IMR-90 (cell line): ENCODE data around the gene NACC2. TPM values are rescaled to one million over a fixed set of nuclear protein-coding genes. Genes with fewer than 3 reads are reported as not detected.

Source experiments
- ATAC-seq: fragments of 200-7000 bp; cut with Tn5 transposase; 2 replicates; pipeline ENCODE4 v1.9.1; 2020; ENCODE audit warnings: low read depth, mild to moderate bottlenecking, moderate library complexity
- BruUV-seq: library from RNA; stranded (reverse); fragments of 400-500 nt; replicated peaks from 2 replicates; lab custom pipeline; 2021; lab: Mats Ljungman, UMichigan
- CTCF ChIA-PET: fragments of 300-600 bp; formaldehyde crosslinking; extraction: SDS; loops from one replicate; lab custom pipeline; 2021; ENCODE audit warnings: antibody characterized with exemption; lab: Yijun Ruan, JAX
- POLR2A ChIA-PET: fragments of 300-600 bp; sonication (Branson Sonifier 250); formaldehyde crosslinking; loops from one replicate; lab custom pipeline; 2022; ENCODE audit warnings: antibody characterized with exemption; ENCODE audit not compliant: unreplicated experiment; lab: Charles Lee
- DNase-seq: peaks from one replicate; pipeline ENCODE4 v3.0.0; 2013
- H2AFZ ChIP-seq: replicated peaks from 2 replicates; pipeline ENCODE3; 2013; ENCODE audit warnings: low read length, mild to moderate bottlenecking; ENCODE audit not compliant: poor library complexity
- H2AK5ac ChIP-seq: 2 replicates; pipeline ENCODE4 v1.6.1; 2013; ENCODE audit warnings: low read depth, low read length, inconsistent platforms
- H2AK9ac ChIP-seq: replicated peaks from 2 replicates; pipeline ENCODE3; 2013; ENCODE audit warnings: mild to moderate bottlenecking, low read depth, low read length, moderate library complexity; ENCODE audit not compliant: poor library complexity
- H2BK120ac ChIP-seq: 2 replicates; pipeline ENCODE4 v1.6.1; 2013; ENCODE audit warnings: low read depth, low read length, inconsistent platforms
- H2BK15ac ChIP-seq: 3 replicates; pipeline ENCODE4 v1.6.1; 2013; ENCODE audit warnings: low read depth, low read length, inconsistent platforms
- H2BK20ac ChIP-seq: 2 replicates; pipeline ENCODE4 v1.6.1; 2013; ENCODE audit warnings: low read depth, mild to moderate bottlenecking, inconsistent platforms, low read length, moderate library complexity
- H2BK5ac ChIP-seq: 2 replicates; pipeline ENCODE4 v1.6.1; 2013; ENCODE audit warnings: mild to moderate bottlenecking, low read depth, low read length, inconsistent platforms; ENCODE audit not compliant: poor library complexity, severe bottlenecking
- H3K14ac ChIP-seq: replicated peaks from 2 replicates; pipeline ENCODE4 v1.6.1; 2013; ENCODE audit warnings: low read depth, low read length, inconsistent platforms
- H3K18ac ChIP-seq: 2 replicates; pipeline ENCODE4 v1.6.1; 2013; ENCODE audit warnings: low read depth, low read length, control low read depth
- H3K23ac ChIP-seq: 2 replicates; pipeline ENCODE4 v1.6.1; 2013; ENCODE audit warnings: low read depth, low read length, inconsistent platforms
- H3K27ac ChIP-seq: 2 replicates; pipeline ENCODE4 v1.5.1; 2013; ENCODE audit warnings: mild to moderate bottlenecking, control low read depth, low read length; ENCODE audit not compliant: insufficient read depth
- H3K27me3 ChIP-seq: 2 replicates; pipeline ENCODE4 v1.6.1; 2013; ENCODE audit warnings: low read length; ENCODE audit not compliant: control insufficient read depth, insufficient read depth
- H3K36me3 ChIP-seq: 2 replicates; pipeline ENCODE4 v1.6.1; 2013; ENCODE audit warnings: low read length, mixed read lengths; ENCODE audit not compliant: control insufficient read depth, insufficient read depth
- H3K4ac ChIP-seq: 2 replicates; pipeline ENCODE4 v1.6.1; 2013; ENCODE audit warnings: low read depth, low read length, inconsistent platforms
- H3K4me1 ChIP-seq: 2 replicates; pipeline ENCODE4 v1.6.1; 2013; ENCODE audit warnings: low read length, mixed read lengths; ENCODE audit not compliant: control insufficient read depth, insufficient read depth
- H3K4me2 ChIP-seq: 2 replicates; pipeline ENCODE4 v1.6.1; 2013; ENCODE audit warnings: low read depth, mild to moderate bottlenecking, control low read depth, low read length, moderate library complexity
- H3K4me3 ChIP-seq: 2 replicates; pipeline ENCODE4 v1.5.1; 2013; ENCODE audit warnings: low read depth, mild to moderate bottlenecking, control low read depth, low read length, moderate library complexity; ENCODE audit not compliant: insufficient read depth
- H3K56ac ChIP-seq: 2 replicates; pipeline ENCODE4 v1.6.1; 2013; ENCODE audit warnings: low read length, inconsistent platforms; ENCODE audit not compliant: insufficient read depth; ENCODE audit errors: extremely low read depth
- H3K79me1 ChIP-seq, 2 experiments: 2 replicates each; pipeline ENCODE4 v1.6.1; 2013; ENCODE audit warnings: low read length in 2 of 2, inconsistent platforms in 1 of 2, low read depth in 1 of 2
- H3K9ac ChIP-seq: 2 replicates; pipeline ENCODE4 v1.6.1; 2013; ENCODE audit warnings: low read depth, low read length, control low read depth
- H3K9me1 ChIP-seq: 2 replicates; pipeline ENCODE4 v1.6.1; 2013; ENCODE audit warnings: low read length, inconsistent platforms; ENCODE audit not compliant: insufficient read depth
- H3K9me3 ChIP-seq: 2 replicates; pipeline ENCODE4 v1.6.1; 2013; ENCODE audit warnings: low read length; ENCODE audit not compliant: control insufficient read depth, insufficient read depth
- H4K20me1 ChIP-seq: 2 replicates; pipeline ENCODE4 v1.6.1; 2013; ENCODE audit warnings: low read length, inconsistent platforms; ENCODE audit not compliant: insufficient read depth
- H4K5ac ChIP-seq: 2 replicates; pipeline ENCODE4 v1.6.1; 2013; ENCODE audit warnings: mild to moderate bottlenecking, low read depth, low read length, control low read depth
- H4K8ac ChIP-seq, 2 experiments: 2 replicates each; pipeline ENCODE4 v1.6.1; 2013; ENCODE audit warnings: low read depth in 2 of 2, low read length in 2 of 2, control low read depth in 1 of 2, inconsistent platforms in 1 of 2
- H4K91ac ChIP-seq: 2 replicates; pipeline ENCODE4 v1.6.1; 2013; ENCODE audit warnings: low read depth, low read length, inconsistent platforms; ENCODE audit not compliant: insufficient read depth
- BHLHE40 ChIP-seq: fragments of 150-350 bp; IDR thresholded peaks from 2 replicates; pipeline ENCODE4 v1.6.1; 2016; ENCODE audit warnings: mild to moderate bottlenecking, low read depth, low read length
- CEBPB ChIP-seq: IDR thresholded peaks from 2 replicates; pipeline ENCODE4 v1.6.1; 2012; ENCODE audit warnings: low read depth, low read length, improper control_type of control experiment
- CHD1 ChIP-seq: IDR thresholded peaks from 2 replicates; pipeline ENCODE4 v1.6.1; 2012; ENCODE audit warnings: low read depth, low read length, improper control_type of control experiment
- ELK1 ChIP-seq: fragments of 150-350 bp; IDR thresholded peaks from 2 replicates; pipeline ENCODE4 v1.6.1; 2016; ENCODE audit warnings: low read depth, mild to moderate bottlenecking, low read length, moderate library complexity, borderline replicate concordance
- FOS ChIP-seq: fragments of 150-350 bp; IDR thresholded peaks from 2 replicates; pipeline ENCODE4 v1.6.1; 2016; ENCODE audit warnings: low read depth, low read length
- MAFK ChIP-seq: IDR thresholded peaks from 2 replicates; pipeline ENCODE4 v1.6.1; 2012; ENCODE audit warnings: low read depth, low read length, improper control_type of control experiment
- MAZ ChIP-seq: IDR thresholded peaks from 2 replicates; pipeline ENCODE4 v1.6.1; 2012; ENCODE audit warnings: low read depth, mild to moderate bottlenecking, low read length, improper control_type of control experiment, moderate library complexity, borderline replicate concordance
- MXI1 ChIP-seq: IDR thresholded peaks from 2 replicates; pipeline ENCODE4 v1.6.1; 2012; ENCODE audit warnings: low read depth, mild to moderate bottlenecking, low read length, moderate library complexity, borderline replicate concordance
- NFE2L2 ChIP-seq: fragments of 150-350 bp; IDR thresholded peaks from 2 replicates; pipeline ENCODE4 v1.6.1; 2016; ENCODE audit warnings: low read depth, mild to moderate bottlenecking, low read length
- POLR2A ChIP-seq: IDR thresholded peaks from 2 replicates; pipeline ENCODE4 v1.6.1; 2012; ENCODE audit warnings: mild to moderate bottlenecking, low read depth, low read length
- RAD21 ChIP-seq: IDR thresholded peaks from 2 replicates; pipeline ENCODE4 v1.6.1; 2012; ENCODE audit warnings: low read length, improper control_type of control experiment
- RCOR1 ChIP-seq: IDR thresholded peaks from 2 replicates; pipeline ENCODE4 v1.6.1; 2012; ENCODE audit warnings: mild to moderate bottlenecking, low read length, improper control_type of control experiment; ENCODE audit not compliant: insufficient replicate concordance
- RFX5 ChIP-seq: IDR thresholded peaks from 2 replicates; pipeline ENCODE4 v1.8.0; 2012; ENCODE audit warnings: low read depth, mild to moderate bottlenecking, low read length, moderate library complexity
- SMC3 ChIP-seq: fragments of 150-350 bp; IDR thresholded peaks from 2 replicates; pipeline ENCODE4 v1.6.1; 2016; ENCODE audit warnings: low read depth, mild to moderate bottlenecking, antibody characterized with exemption, low read length, moderate library complexity
- USF2 ChIP-seq: fragments of 150-350 bp; IDR thresholded peaks from 2 replicates; pipeline ENCODE4 v1.6.1; 2017; ENCODE audit warnings: mild to moderate bottlenecking, antibody characterized with exemption, low read length, low read depth
- WGBS, 2 experiments: methylation state at CpG; one replicate each; pipeline versions ENCODE4 v1.1.5 to v1.1.7; 2013; ENCODE audit warnings: missing lambda C conversion rate in 2 of 2; ENCODE audit not compliant: insufficient read length in 1 of 2; ENCODE audit errors: extremely low coverage in 2 of 2; 5-methylcytosine and 5-hydroxymethylcytosine counted together
- dilution Hi-C: fragments of 300-500 bp; cut with HindIII; formaldehyde crosslinking; loops from one replicate; pipeline ENCODE4 v1.14.3; 2018; ENCODE audit warnings: low sequenced_read_pairs; ENCODE audit not compliant: unreplicated experiment
- in situ Hi-C: fragments of 300-500 bp; cut with MboI; formaldehyde crosslinking; loops from 3 replicates; pipeline ENCODE4 v1.14.3; 2019; ENCODE audit warnings: low sequenced_read_pairs, inconsistent platforms, mixed read lengths
- intact Hi-C: fragments of 100-400 bp; cut with micrococcal nuclease; formaldehyde crosslinking; loops from 2 replicates; pipeline ENCODE4 v1.10.0; 2022
- polyA plus RNA-seq, 3 experiments: library from polyadenylated mRNA; depleted of rRNA; stranded (reverse); fragments of >200 nt; gene quantifications; 2 replicates each; pipeline ENCODE4 v1.2.3, GENCODE V29; 2012; ENCODE audit warnings: low replicate concordance in 1 of 3
- total RNA-seq: library from RNA; depleted of rRNA; stranded (reverse); fragments of >200 nt; gene quantifications from 2 replicates; pipeline ENCODE4 v1.2.3, GENCODE V29; 2012
- TF ChIP-seq, protein P1 (sequence below): conservative IDR thresholded peaks from 2 replicates; pipeline ENCODE4 v1.5.1; 2012; ENCODE audit warnings: mild to moderate bottlenecking, low read depth, low read length, improper control_type of control experiment

The NACC2 gene
- total and polyA plus RNA-seq, 2 of the 4 experiments (the other 2 are of a cell fraction), result 7.9 to 19.0 TPM

GRCh38 chr9:136083558-136084062 lies 11.5 kb downstream of the NACC2 start:
- Histone ChIP-seq H4K20me1 (peaks cover 92% of the 10 kb centered on the region), H3K27me3 (no peaks in the 10 kb centered on the region), H3K14ac (no peak overlapping the region), H3K4me3 (no peak overlapping the region), H3K9ac (no peak overlapping the region), H3K9me3 (no peaks in the 10 kb centered on the region), H4K5ac (no peak overlapping the region), H3K4me1 (peaks cover 7% of the 10 kb centered on the region; the same call in 1 of the 2 replicates), H3K56ac (no peak overlapping the region), H3K4me2 (no peak overlapping the region), H2AK5ac (no peak overlapping the region), H3K9me1 (no peaks in the 10 kb centered on the region), H2AK9ac (no peak overlapping the region), H3K23ac (no peak overlapping the region), H3K79me1 (peaks cover 10 to 82% of the 10 kb centered on the region in 2 experiments; a peak in 3 of 4 replicates), H2BK5ac (no peak overlapping the region), H3K27ac (no peak overlapping the region), H3K36me3 (peaks cover 4% of the 10 kb centered on the region; the same call in 1 of the 2 replicates), H2AFZ (no peak overlapping the region), H2BK15ac (no peak overlapping the region), H3K18ac (no peak overlapping the region), H2BK20ac (no peak overlapping the region), H2BK120ac (no peak overlapping the region), H4K91ac (no peak overlapping the region), H3K4ac (no peak overlapping the region), H4K8ac (no peak overlapping the region)
- in situ Hi-C loops, result no loop called here
- dilution Hi-C loops, result no loop called here
- TF ChIP-seq CEBPB (no peak), RFX5 (no peak), MAZ (no peak), NFE2L2 (no peak), RCOR1 (no peak), SMC3 (no peak), BHLHE40 (no peak), POLR2A (no peak), MXI1 (no peak), MAFK (no peak), USF2 (no peak), CHD1 (no peak), FOS (no peak), RAD21 (no peak), ELK1 (no peak)
- TF ChIP-seq, protein P1, sequence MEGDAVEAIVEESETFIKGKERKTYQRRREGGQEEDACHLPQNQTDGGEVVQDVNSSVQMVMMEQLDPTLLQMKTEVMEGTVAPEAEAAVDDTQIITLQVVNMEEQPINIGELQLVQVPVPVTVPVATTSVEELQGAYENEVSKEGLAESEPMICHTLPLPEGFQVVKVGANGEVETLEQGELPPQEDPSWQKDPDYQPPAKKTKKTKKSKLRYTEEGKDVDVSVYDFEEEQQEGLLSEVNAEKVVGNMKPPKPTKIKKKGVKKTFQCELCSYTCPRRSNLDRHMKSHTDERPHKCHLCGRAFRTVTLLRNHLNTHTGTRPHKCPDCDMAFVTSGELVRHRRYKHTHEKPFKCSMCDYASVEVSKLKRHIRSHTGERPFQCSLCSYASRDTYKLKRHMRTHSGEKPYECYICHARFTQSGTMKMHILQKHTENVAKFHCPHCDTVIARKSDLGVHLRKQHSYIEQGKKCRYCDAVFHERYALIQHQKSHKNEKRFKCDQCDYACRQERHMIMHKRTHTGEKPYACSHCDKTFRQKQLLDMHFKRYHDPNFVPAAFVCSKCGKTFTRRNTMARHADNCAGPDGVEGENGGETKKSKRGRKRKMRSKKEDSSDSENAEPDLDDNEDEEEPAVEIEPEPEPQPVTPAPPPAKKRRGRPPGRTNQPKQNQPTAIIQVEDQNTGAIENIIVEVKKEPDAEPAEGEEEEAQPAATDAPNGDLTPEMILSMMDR, result no peak
- ChIA-PET CTCF (interaction anchor here (0.7 kb wide), 1 partner anchor 94 kb away, joined by 3 read pairs; no protein-coding TSS in a partner anchor), POLR2A (no interaction called here)
- 100% methylated on average over 6 of the region's 24 CpGs; no CpG with 5 or more reads in 1 of the 2 experiments for WGBS, 2 experiments
- DNase-seq (no peak), ATAC-seq (no peak)
- BruUV-seq, result no TSS peak
- intact Hi-C loops, result no loop called here
